ENCODE measurements around the gene PPM1J. TPM values are rescaled to one million over a fixed set of nuclear protein-coding genes. Genes with fewer than 3 reads are reported as not detected.

PPM1J gene
- total and polyA plus RNA-seq, 2 of the 8 experiments (the other 6 are each of a cell fraction or from before 2014, with no cell fraction given), result 19.4 to 31.6 TPM

GRCh38 chr1:112699425-112700144 lies 15.5 kb downstream of the PPM1J start (continued):
- TF ChIP-seq ATF3 (IDR thresholded peaks at IDR 0.05; ENCODE audit: insufficient read depth, low read depth, low read length) (no peak), NRF1 (IDR thresholded peaks at IDR 0.05; ENCODE audit: low read depth, low read length) (no peak), TCF12 (IDR thresholded peaks at IDR 0.05; ENCODE audit: low read depth, low read length) (no peak), KDM4A (IDR thresholded peaks at IDR 0.05; ENCODE audit: low read depth, low read length, severe bottlenecking) (no peak), SIX5 (IDR thresholded peaks at IDR 0.05; ENCODE audit: low read depth, low read length) (no peak), BACH1 (IDR thresholded peaks at IDR 0.05; ENCODE audit: low read length) (no peak), SRF (IDR thresholded peaks at IDR 0.05; ENCODE audit: low read depth, low read length) (no peak), SIN3A (conservative IDR thresholded peaks at IDR 0.05 in 1 of 2, IDR thresholded peaks at IDR 0.05 in 1 of 2; ENCODE audit: low read depth in 1 of 2, low read length in 2 of 2) (no peak)

Data from H1 (cell line).